Loucy (cell line): Measurements from ENCODE around the gene FTL.

Source experiments
- CTCF ChIP-seq: fragments of 200-600 bp; sonication (generic); conservative IDR thresholded peaks from 2 replicates; pipeline ENCODE4 v1.5.1; 2014; ENCODE audit warnings: mild to moderate bottlenecking, antibody characterized with exemption, low read length
- EZH2phosphoT487 ChIP-seq: fragments of 200-600 bp; IDR thresholded peaks from 2 replicates; pipeline ENCODE4 v1.6.1; 2018; ENCODE audit warnings: antibody characterized with exemption, mild to moderate bottlenecking, moderate library complexity, borderline replicate concordance

DNA sequence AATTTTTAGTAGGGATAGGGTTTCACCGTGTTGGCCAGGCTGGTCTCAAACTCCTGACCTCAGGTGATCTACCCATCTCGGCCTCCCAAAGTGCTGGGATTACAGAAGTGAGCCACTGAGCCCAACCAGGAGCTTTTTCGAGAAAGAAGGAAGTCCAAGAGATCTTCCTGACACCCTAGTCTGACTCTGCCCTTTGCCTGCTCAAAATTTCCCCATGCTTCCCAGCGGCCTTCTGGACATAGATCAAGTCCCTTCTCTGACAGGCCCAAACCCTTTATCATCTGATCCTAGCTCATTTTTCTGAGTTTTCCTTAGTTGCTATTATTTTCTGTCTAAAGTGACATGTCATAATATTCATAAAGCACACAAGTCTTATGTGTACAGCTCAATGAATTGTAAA, 12.0 kb upstream of the FTL start:
- TF ChIP-seq CTCF = no peak
- TF ChIP-seq EZH2phosphoT487 = no peak
